H1 (cell line): ENCODE results near the gene SIGLEC12. TPM values are rescaled to one million over a fixed set of nuclear protein-coding genes. Genes with fewer than 3 reads are reported as not detected.

Experiments used
- GABPA ChIP-seq: IDR thresholded peaks from 2 replicates; pipeline ENCODE4 v1.6.1; 2011; ENCODE audit warnings: mild to moderate bottlenecking, low read length, moderate library complexity, borderline replicate concordance; ENCODE audit not compliant: insufficient read depth
- NRF1 ChIP-seq: IDR thresholded peaks from 2 replicates; pipeline ENCODE4 v1.6.1; 2011; ENCODE audit warnings: mild to moderate bottlenecking, low read depth, low read length, improper control_type of control experiment
- SP1 ChIP-seq: IDR thresholded peaks from 2 replicates; pipeline ENCODE4 v1.6.1; 2011; ENCODE audit warnings: low read depth, low read length
- SRF ChIP-seq: IDR thresholded peaks from 2 replicates; pipeline ENCODE4 v1.6.1; 2011; ENCODE audit warnings: mild to moderate bottlenecking, low read depth, low read length, moderate library complexity
- TCF12 ChIP-seq: IDR thresholded peaks from 2 replicates; pipeline ENCODE4 v1.6.1; 2011; ENCODE audit warnings: low read depth, mild to moderate bottlenecking, low read length
- YY1 ChIP-seq: IDR thresholded peaks from 2 replicates; pipeline ENCODE4 v1.6.1; 2011; ENCODE audit warnings: low read depth, mild to moderate bottlenecking, low read length
- polyA plus RNA-seq, 7 experiments: library from polyadenylated mRNA; depleted of rRNA in 3 of 7; stranded (reverse) in 5 of 7; unstranded in 2 of 7; fragments of >200 nt in 5 of 7; fragments of 200-250 nt in 2 of 7; gene quantifications; 1 replicate in 5 of 7; 2 replicates in 1 of 7; 4 replicates in 1 of 7; pipeline versions ENCODE4 v1.2.1 to v1.2.3, GENCODE V29; 2011 to 2013; ENCODE audit warnings: missing spikeins in 2 of 7, mixed read lengths in 2 of 7
- total RNA-seq: library from RNA; stranded (reverse); fragmentation: NEBNext Ultra II Directional; extraction: Animal tissue kit (Norgen Biotek cat#: 25700); gene quantifications from 2 replicates; pipeline ENCODE4 v1.2.1, GENCODE V29; 2021
- TF ChIP-seq, protein P1 (sequence below): IDR thresholded peaks from 2 replicates; pipeline ENCODE4 v1.6.1; 2012; ENCODE audit warnings: inconsistent platforms

The SIGLEC12 gene
- total and polyA plus RNA-seq, 2 of the 8 experiments (the other 6 are each of a cell fraction or from before 2014, with no cell fraction given): not detected

DNA sequence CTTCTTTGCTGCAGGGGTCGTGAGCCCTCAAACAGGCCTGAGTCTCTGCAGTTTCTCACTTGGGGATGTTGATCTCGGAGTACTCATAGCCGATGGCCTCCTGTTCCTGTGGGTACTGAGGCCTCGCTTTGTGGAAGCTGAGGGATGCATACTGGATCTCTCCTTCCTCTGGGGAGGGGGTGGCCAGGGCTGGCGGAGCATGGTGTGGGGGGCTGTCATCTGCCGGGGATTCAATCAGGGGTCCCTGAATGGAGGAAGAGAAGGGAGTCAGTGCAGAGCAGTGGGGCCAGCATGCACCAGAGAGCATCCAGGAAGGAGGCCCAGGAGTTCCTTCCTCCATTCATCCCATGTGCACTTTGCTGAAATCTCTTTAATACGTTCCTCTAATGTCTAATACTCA lies 10.0 kb downstream of the SIGLEC12 start (continued):
- TF ChIP-seq TCF12 (no peak), NRF1 (no peak), SP1 (no peak), GABPA (no peak), YY1 (no peak), SRF (no peak)
- TF ChIP-seq, protein P1, sequence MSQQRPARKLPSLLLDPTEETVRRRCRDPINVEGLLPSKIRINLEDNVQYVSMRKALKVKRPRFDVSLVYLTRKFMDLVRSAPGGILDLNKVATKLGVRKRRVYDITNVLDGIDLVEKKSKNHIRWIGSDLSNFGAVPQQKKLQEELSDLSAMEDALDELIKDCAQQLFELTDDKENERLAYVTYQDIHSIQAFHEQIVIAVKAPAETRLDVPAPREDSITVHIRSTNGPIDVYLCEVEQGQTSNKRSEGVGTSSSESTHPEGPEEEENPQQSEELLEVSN: no peak
